K562 (cell line): Measurements from ENCODE around the gene SPATA2. TPM values are rescaled to one million over a fixed set of nuclear protein-coding genes. Genes with fewer than 3 reads are reported as not detected.

Source experiments
- ATAC-seq: fragments of 200-7000 bp; cut with Tn5 transposase; 3 replicates; pipeline ENCODE4 v1.9.1; 2020; ENCODE audit warnings: moderate library complexity
- BruUV-seq: library from RNA; stranded (reverse); fragments of 400-500 nt; replicated peaks from 2 replicates; lab custom pipeline; 2021; lab: Mats Ljungman, UMichigan
- CTCF ChIA-PET: fragments of 300-600 bp; formaldehyde crosslinking; extraction: SDS; loops from one replicate; lab custom pipeline; 2021; ENCODE audit warnings: low intra/inter-chr PET ratio; lab: Yijun Ruan, JAX
- POLR2A ChIA-PET: fragments of 300-600, 350-650 bp; sonication (Branson Sonifier 250); formaldehyde crosslinking; extraction: SDS; loops from one replicate; lab custom pipeline; 2021; ENCODE audit warnings: antibody characterized with exemption, inconsistent platforms; lab: Yijun Ruan, JAX
- DNase-seq, 4 experiments: peaks; one replicate each; pipeline versions ENCODE4 v3.0.0 to v3.0.0-alpha.2; 2011 to 2018; ENCODE audit warnings: low spot score in 3 of 4, mixed read lengths in 3 of 4; ENCODE audit errors: extremely low read depth in 1 of 4
- FAIRE-seq: peaks from 2 replicates; lab custom pipeline; 2011; peaks lifted over from hg19 to GRCh38; lab: Jason Lieb, UNC
- H2AFZ ChIP-seq: 2 replicates; pipeline ENCODE4 v1.6.0; 2011; ENCODE audit warnings: low read depth, low read length, control low read depth, inconsistent platforms
- H3K27ac ChIP-seq: fragments of 200-600 bp; 3 replicates; pipeline ENCODE4 v1.8.0; 2011; ENCODE audit warnings: low read depth, mild to moderate bottlenecking, control low read depth, inconsistent platforms, low read length, moderate library complexity, mixed read lengths; ENCODE audit errors: extremely low read depth
- H3K27me3 ChIP-seq, 2 experiments: fragments of 300-600 bp in 1 of 2; 2 replicates in 1 of 2; 3 replicates in 1 of 2; pipeline versions ENCODE4 v1.6.0 to v1.8.0; 2011; ENCODE audit warnings: inconsistent platforms in 2 of 2, low read length in 2 of 2, mild to moderate bottlenecking in 1 of 2, mixed read lengths in 1 of 2, moderate library complexity in 1 of 2; ENCODE audit not compliant: control insufficient read depth in 2 of 2, insufficient read depth in 2 of 2
- H3K36me3 ChIP-seq: fragments of 300-600 bp; 3 replicates; pipeline ENCODE4 v1.8.0; 2011; ENCODE audit warnings: mild to moderate bottlenecking, low read length, inconsistent platforms; ENCODE audit not compliant: control insufficient read depth, insufficient read depth
- H3K4me1 ChIP-seq, 2 experiments: fragments of 200-600 bp in 1 of 2; replicated peaks in 1 of 2; 2 replicates in 1 of 2; 3 replicates in 1 of 2; pipeline versions ENCODE4 v1.5.1 to v1.8.0; 2011; ENCODE audit warnings: inconsistent platforms in 2 of 2, low read length in 2 of 2, mild to moderate bottlenecking in 1 of 2, mixed read lengths in 1 of 2, moderate library complexity in 1 of 2; ENCODE audit not compliant: control insufficient read depth in 2 of 2, insufficient read depth in 2 of 2
- H3K4me2 ChIP-seq: 2 replicates; pipeline ENCODE4 v1.6.1; 2011; ENCODE audit warnings: low read length, control low read depth, inconsistent platforms, mixed read lengths; ENCODE audit not compliant: insufficient read depth
- H3K4me3 ChIP-seq: fragments of 200-600 bp; sonication (generic), shearing (Covaris generic); 2 replicates; pipeline ENCODE4 v1.5.1; 2016; ENCODE audit warnings: control low read depth, inconsistent platforms
- H3K79me2 ChIP-seq: fragments of 200-600 bp; 3 replicates; pipeline ENCODE4 v1.8.0; 2011; ENCODE audit warnings: low read length, inconsistent platforms; ENCODE audit not compliant: control insufficient read depth, insufficient read depth
- H3K9ac ChIP-seq, 2 experiments: 2 replicates each; pipeline versions ENCODE4 v1.6.0 to v1.6.1; 2011; ENCODE audit warnings: low read depth in 2 of 2, low read length in 2 of 2, control low read depth in 1 of 2, inconsistent platforms in 1 of 2, mild to moderate bottlenecking in 1 of 2, mixed read lengths in 1 of 2; ENCODE audit not compliant: insufficient read depth in 1 of 2
- H3K9me1 ChIP-seq: one replicate; pipeline ENCODE4 v1.6.0; 2011; ENCODE audit warnings: inconsistent platforms, mild to moderate bottlenecking, low read length, moderate library complexity; ENCODE audit not compliant: control insufficient read depth, insufficient read depth
- H3K9me3 ChIP-seq: replicated peaks from 2 replicates; pipeline ENCODE4 v1.5.1; 2011; ENCODE audit warnings: low read depth, low read length, inconsistent platforms; ENCODE audit not compliant: control insufficient read depth, insufficient read depth
- H4K20me1 ChIP-seq: replicated peaks from 2 replicates; pipeline ENCODE4 v1.6.1; 2011; ENCODE audit warnings: low read length, inconsistent platforms, mixed read lengths; ENCODE audit not compliant: control insufficient read depth, insufficient read depth
- KDM1A ChIP-seq, 2 experiments: fragments of 450-650 bp; IDR thresholded peaks; 2 replicates each; pipeline ENCODE4 v1.6.1; 2016; ENCODE audit warnings: mild to moderate bottlenecking in 2 of 2
- SMAD1 ChIP-seq: fragments of 150-350 bp; IDR thresholded peaks from 2 replicates; pipeline ENCODE4 v1.6.1; 2014; ENCODE audit warnings: low read length, low read depth; ENCODE audit not compliant: partially characterized antibody
- ZKSCAN8 ChIP-seq: fragments of 200-800 bp; sonication (Bioruptor generic); IDR thresholded peaks from 2 replicates; pipeline ENCODE4 v1.6.1; 2016; ENCODE audit warnings: missing genetic modification characterization, missing compliant biosample characterization
- WGBS: fragments of 100-300 bp; shearing (Covaris generic); methylation state at CpG from one replicate; pipeline ENCODE4 v1.1.6; 2016; ENCODE audit warnings: low coverage, mixed read lengths; ENCODE audit not compliant: insufficient coverage; ENCODE audit errors: missing lambda C conversion rate; 5-methylcytosine and 5-hydroxymethylcytosine counted together
- in situ Hi-C: fragments of 300-500 bp; cut with MboI; formaldehyde crosslinking; loops from 4 replicates; pipeline ENCODE4 v1.15.0; 2018; ENCODE audit warnings: inconsistent platforms, mixed read lengths
- intact Hi-C: fragments of 100-400 bp; cut with micrococcal nuclease; formaldehyde crosslinking; loops from 2 replicates; pipeline ENCODE4 v1.14.2; 2022
- polyA plus RNA-seq, 8 experiments: library from polyadenylated mRNA; depleted of rRNA in 4 of 8; stranded (reverse) in 5 of 8; unstranded in 3 of 8; fragments of >200 nt; fragmentation: Nextera tagmentation in 2 of 8; fragmentation: Illumina TruSeq in 1 of 8; extraction: Ambion mirVana in 2 of 8; extraction: Trizol in 1 of 8; gene quantifications; 2 replicates each; pipeline versions ENCODE4 v1.2.1 to v1.2.3, GENCODE V29; 2011 to 2014; ENCODE audit warnings: inconsistent platforms in 1 of 8, missing spikeins in 1 of 8
- total RNA-seq, 7 experiments: library from RNA; depleted of rRNA in 6 of 7; stranded (reverse); fragments of >200 nt in 6 of 7; fragmentation: Illumina TruSeq in 2 of 7; extraction: Trizol in 2 of 7; gene quantifications; 2 replicates each; pipeline versions ENCODE4 v1.2.1 to v1.2.3, GENCODE V29; 2011 to 2021; ENCODE audit warnings: low replicate concordance in 1 of 7

The SPATA2 gene
- total and polyA plus RNA-seq, 9 of the 15 experiments (the other 6 are each of a cell fraction or from before 2014, with no cell fraction given), result 0.46 to 8.2 (median 2.7) TPM

DNA sequence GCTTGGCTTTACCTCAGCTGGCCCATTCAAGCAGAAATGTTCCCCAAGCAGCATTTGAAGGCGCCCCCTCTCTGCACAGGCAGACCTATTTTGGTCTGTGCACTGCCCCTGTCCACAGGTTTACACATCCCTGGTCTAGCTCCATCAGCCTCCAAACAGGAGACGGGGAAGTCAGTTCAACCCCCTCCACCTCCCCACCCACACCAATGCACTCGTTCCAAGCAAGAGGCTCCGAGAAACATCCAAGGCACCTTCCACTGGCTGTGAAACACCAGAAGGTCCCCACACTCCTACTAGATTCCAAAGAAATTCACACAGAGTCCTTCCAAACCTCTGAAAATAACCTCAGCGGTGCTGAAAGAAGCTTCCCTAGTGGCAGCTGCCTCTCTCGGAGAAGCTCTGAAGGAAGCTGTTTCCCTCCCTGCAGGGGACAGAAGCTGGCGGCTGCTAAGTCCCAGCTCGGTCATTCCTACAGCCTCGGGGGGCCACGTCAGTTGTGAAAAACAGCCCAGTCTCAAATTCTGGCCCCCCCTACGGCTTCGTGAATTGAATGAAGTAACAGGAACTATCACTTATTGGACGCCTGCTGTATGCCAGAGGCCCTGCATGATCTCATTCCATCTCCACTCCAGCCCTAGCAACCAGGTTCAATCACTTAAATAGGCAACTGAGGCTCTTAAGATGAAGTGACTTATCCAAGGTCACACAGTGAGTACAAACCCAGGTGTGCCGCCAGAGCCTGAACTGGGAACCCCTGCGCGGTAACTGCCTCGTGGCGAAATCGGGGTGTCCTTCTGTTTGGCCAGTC, 815 bp downstream of the SPATA2 start (continued):
- TF ChIP-seq ZKSCAN8 (CRISPR knock-in tag) (peak; percentile 99), KDM1A (IDR thresholded peaks at IDR 0.05) (no peak)

GRCh38 chr20:49913399-49914047, 1.8 kb downstream of the SPATA2 start:
- no TSS peak for BruUV-seq
- POLR2A ChIA-PET, result interaction anchor here (0.9 to 3.0 kb wide), 9 partner anchors 8 to 63 kb away, joined by 3 to 16 read pairs (median 4); no protein-coding TSS in a partner anchor

More at GRCh38 chr20:49913399-49914047, 1.8 kb downstream of the SPATA2 start:
- in situ Hi-C loops, result no loop called here
- 83% methylated on average over 14 of the region's 16 CpGs for WGBS
- H3K9me1 ChIP-seq, result no peaks in the 10 kb centered on the region
- no peak for TF ChIP-seq SMAD1
- TF ChIP-seq, all 486 proteins: peak for 0
- Histone ChIP-seq H3K4me2 (no peak overlapping the region), H3K9me3 (no peaks in the 10 kb centered on the region), H2AFZ (no peak overlapping the region), H3K4me3 (no peak overlapping the region), H3K36me3 (peaks cover 30% of the 10 kb centered on the region; the same call in 1 of the 3 replicates), H3K27ac (no peak overlapping the region), H3K79me2 (peaks cover 60% of the 10 kb centered on the region), H3K27me3 (no peaks in the 10 kb centered on the region), H3K4me1 (peaks cover 16 to 21% of the 10 kb centered on the region in 2 experiments; a peak in 4 of 5 replicates), H3K9ac (peak overlapping the region in 1 of 2 experiments; percentile 99; a peak in 1 of 4 replicates), H4K20me1 (peaks cover 13% of the 10 kb centered on the region; the same call in 1 of the 2 replicates)
- CTCF ChIA-PET, result no interaction called here
- DNase-seq, result no peak
- intact Hi-C loops, result loop anchor here (2.0 kb wide), 1 partner anchor 15 kb away; no protein-coding TSS in a partner anchor
- no peak for ATAC-seq
- no peak for FAIRE-seq
